ENCODE data around the gene GGACT. TPM values are rescaled to one million over a fixed set of nuclear protein-coding genes. Genes with fewer than 3 reads are reported as not detected.
A peak's percentile ranks its signal among the peaks of the same experiment; 100 is the strongest.

Gene GGACT
- total RNA-seq (0.70 and 13.6 TPM in 2 replicates), polyA plus RNA-seq (3.3 and 5.6 TPM in 2 replicates)

GRCh38 chr13:100588331-100589177 lies at the start of gene GGACT:
GGACT (minus strand) TSS chr13:100588789; CDS start chr13:100532591, 56,198 bp downstream.
- WGBS (ENCODE audit: low lambda C conversion rate, missing lambda C conversion rate), result 14% methylated on average over 44 of the region's 82 CpGs
- no peaks in the 10 kb centered on the region for H3K36me3 ChIP-seq (replicated peaks; ENCODE audit: insufficient read depth, low read depth)
- H2AFZ ChIP-seq, result peak within 1 kb of the TSS; percentile 63
- peak within 1 kb of the TSS; percentile 72 for H3K4me2 ChIP-seq
- H3K79me2 ChIP-seq, result no peaks in the 10 kb centered on the region
- peak within 1 kb of the TSS; percentile 49 for H3K27ac ChIP-seq
- DNase-seq (ENCODE audit: low spot score), result peak; percentile 87
- H3K27me3 ChIP-seq, result no peaks in the 10 kb centered on the region
- H3K9me2 ChIP-seq (replicated peaks; ENCODE audit: insufficient read depth), result no peaks in the 10 kb centered on the region
- no peaks in the 10 kb centered on the region for H4K20me1 ChIP-seq (ENCODE audit: insufficient read depth, poor library complexity, severe bottlenecking)
- TF ChIP-seq CTCF (IDR thresholded peaks at IDR 0.05; ENCODE audit: poor library complexity) (peak; percentile 59), EZH2phosphoT487 (IDR thresholded peaks at IDR 0.05; ENCODE audit: low read depth, severe bottlenecking, unreplicated experiment) (no peak), EZH2 (IDR thresholded peaks at IDR 0.05; ENCODE audit: borderline replicate concordance) (no peak)
- peak within 1 kb of the TSS; percentile 90 for H3K4me3 ChIP-seq
- no peaks in the 10 kb centered on the region for H3K4me1 ChIP-seq (ENCODE audit: insufficient read depth)
- H3K9me3 ChIP-seq (ENCODE audit: low read depth), result no peaks in the 10 kb centered on the region

- no peaks in the 10 kb centered on the region for H3K27me3 ChIP-seq
- H3K9me3 ChIP-seq (ENCODE audit: low read depth), result no peaks in the 10 kb centered on the region
- H3K79me2 ChIP-seq, result no peaks in the 10 kb centered on the region
- DNase-seq (ENCODE audit: low spot score), result no peak
- WGBS (ENCODE audit: low lambda C conversion rate, missing lambda C conversion rate), result 70% methylated on average over 5 of the region's 5 CpGs
- H3K9me2 ChIP-seq (replicated peaks; ENCODE audit: insufficient read depth), result no peaks in the 10 kb centered on the region
- H3K36me3 ChIP-seq (replicated peaks; ENCODE audit: insufficient read depth, low read depth), result no peaks in the 10 kb centered on the region
- no peak overlapping the region for H3K27ac ChIP-seq
- no peak overlapping the region for H3K4me3 ChIP-seq
- TF ChIP-seq CTCF (IDR thresholded peaks at IDR 0.05; ENCODE audit: poor library complexity), result no peak
- TF ChIP-seq EZH2 (IDR thresholded peaks at IDR 0.05; ENCODE audit: borderline replicate concordance), result no peak
- no peak for TF ChIP-seq EZH2phosphoT487 (IDR thresholded peaks at IDR 0.05; ENCODE audit: low read depth, severe bottlenecking, unreplicated experiment)
- no peak overlapping the region for H3K4me2 ChIP-seq
- no peaks in the 10 kb centered on the region for H3K4me1 ChIP-seq (ENCODE audit: insufficient read depth)
- H4K20me1 ChIP-seq (ENCODE audit: insufficient read depth, poor library complexity, severe bottlenecking), result no peaks in the 10 kb centered on the region
- no peak overlapping the region for H2AFZ ChIP-seq
Observed at GRCh38 chr13:100637796-100638195, 49.2 kb upstream of the GGACT start.

GRCh38 chr13:100637380-100637779 lies 48.8 kb upstream of the GGACT start:
- H3K4me3 ChIP-seq, result no peak overlapping the region
- no peak for TF ChIP-seq CTCF (IDR thresholded peaks at IDR 0.05; ENCODE audit: poor library complexity)
- TF ChIP-seq EZH2phosphoT487 (IDR thresholded peaks at IDR 0.05; ENCODE audit: low read depth, severe bottlenecking, unreplicated experiment), result no peak
- TF ChIP-seq EZH2 (IDR thresholded peaks at IDR 0.05; ENCODE audit: borderline replicate concordance), result no peak
- no peak overlapping the region for H3K27ac ChIP-seq
- H2AFZ ChIP-seq, result no peak overlapping the region
- no peaks in the 10 kb centered on the region for H3K79me2 ChIP-seq
- no peaks in the 10 kb centered on the region for H4K20me1 ChIP-seq (ENCODE audit: insufficient read depth, poor library complexity, severe bottlenecking)
- H3K4me1 ChIP-seq (ENCODE audit: insufficient read depth), result no peaks in the 10 kb centered on the region
- H3K9me3 ChIP-seq (ENCODE audit: low read depth), result no peaks in the 10 kb centered on the region
- no peak overlapping the region for H3K4me2 ChIP-seq
- H3K27me3 ChIP-seq, result no peaks in the 10 kb centered on the region
- no peaks in the 10 kb centered on the region for H3K9me2 ChIP-seq (replicated peaks; ENCODE audit: insufficient read depth)
- H3K36me3 ChIP-seq (replicated peaks; ENCODE audit: insufficient read depth, low read depth), result no peaks in the 10 kb centered on the region
- 90% methylated on average over 16 of the region's 16 CpGs for WGBS (ENCODE audit: low lambda C conversion rate, missing lambda C conversion rate)
- DNase-seq (ENCODE audit: low spot score), result no peak

Measured in hepatocyte (in vitro differentiated cells).